ENCODE data around the gene GLI3.

GLI3 gene

GRCh38 chr7:42137431-42137830 lies 99.6 kb downstream of the GLI3 start:
- DNase-seq, result no peak

DNA sequence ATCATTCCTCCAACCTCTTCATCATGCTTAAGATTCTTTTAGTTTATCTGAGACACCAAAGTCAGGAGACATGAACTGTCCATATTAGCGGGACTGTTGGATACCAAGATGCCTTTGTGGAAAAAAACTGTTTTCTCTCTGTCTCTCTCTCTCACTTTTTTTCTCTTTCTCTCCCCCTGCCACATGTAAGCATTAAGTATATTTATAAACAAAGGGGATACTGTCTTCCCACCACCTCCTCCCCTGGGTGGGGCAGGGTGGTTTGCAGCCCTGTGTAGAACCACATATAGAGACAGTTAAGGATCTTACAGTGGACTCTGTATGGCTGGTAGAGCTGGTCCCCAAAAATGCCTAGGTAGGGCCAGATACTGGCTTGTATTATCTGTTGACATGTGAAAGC lies 101.3 kb downstream of the GLI3 start:
- DNase-seq, result no peak

- DNase-seq, result no peak
Observed at GRCh38 chr7:42134276-42134876, 102.6 kb downstream of the GLI3 start.

GRCh38 chr7:42133321-42133720 lies 103.7 kb downstream of the GLI3 start:
- no peak for DNase-seq

- no peak for DNase-seq
Observed at GRCh38 chr7:42128703-42129102, 108.3 kb downstream of the GLI3 start.

- no peak for DNase-seq
Observed at GRCh38 chr7:42127232-42127622, 109.8 kb downstream of the GLI3 start.

DNA sequence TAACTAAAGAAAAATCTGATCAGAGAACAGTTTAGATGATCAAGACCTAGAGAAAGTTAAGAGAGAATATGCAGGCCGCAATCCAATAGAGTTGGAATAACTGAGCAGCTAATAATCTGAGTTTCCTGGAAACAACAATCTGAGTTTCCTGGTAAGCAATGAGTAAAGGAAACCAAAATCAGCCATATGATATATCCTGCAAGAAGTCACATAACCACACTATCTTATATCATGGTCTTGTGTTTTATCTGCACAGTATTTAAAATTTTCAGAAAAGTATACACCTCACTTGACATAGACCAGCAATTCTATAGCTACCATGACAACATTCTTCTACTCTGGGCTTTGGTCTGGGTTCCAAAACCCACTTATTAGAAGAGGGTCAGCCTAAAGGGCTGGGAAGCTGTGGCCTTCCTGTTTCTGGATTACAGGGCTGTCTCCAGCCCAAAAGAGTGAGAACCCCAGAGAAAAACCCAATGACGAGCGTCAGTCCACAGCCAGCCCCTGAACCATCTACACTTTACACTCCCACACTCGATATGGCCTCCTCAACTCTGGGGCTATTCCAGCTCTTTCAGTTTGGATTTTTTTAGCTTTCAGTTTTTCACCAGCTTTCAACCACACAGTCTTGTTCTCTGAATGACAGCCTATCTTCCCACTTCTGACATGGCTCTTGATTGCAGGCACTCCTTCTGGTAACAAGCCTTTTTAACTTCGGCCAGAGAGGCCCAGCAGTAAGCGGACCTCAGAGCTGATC lies 110.4 kb downstream of the GLI3 start:
- DNase-seq, result no peak

- DNase-seq, result no peak
Observed at GRCh38 chr7:42125321-42125720, 111.7 kb downstream of the GLI3 start.

- no peak for DNase-seq
Observed at GRCh38 chr7:42123716-42124115, 113.3 kb downstream of the GLI3 start.

- no peak for DNase-seq
Observed at GRCh38 chr7:42120191-42120590, 116.8 kb downstream of the GLI3 start.

- DNase-seq, result no peak
Observed at GRCh38 chr7:42117201-42117600, 119.8 kb downstream of the GLI3 start.

DNA sequence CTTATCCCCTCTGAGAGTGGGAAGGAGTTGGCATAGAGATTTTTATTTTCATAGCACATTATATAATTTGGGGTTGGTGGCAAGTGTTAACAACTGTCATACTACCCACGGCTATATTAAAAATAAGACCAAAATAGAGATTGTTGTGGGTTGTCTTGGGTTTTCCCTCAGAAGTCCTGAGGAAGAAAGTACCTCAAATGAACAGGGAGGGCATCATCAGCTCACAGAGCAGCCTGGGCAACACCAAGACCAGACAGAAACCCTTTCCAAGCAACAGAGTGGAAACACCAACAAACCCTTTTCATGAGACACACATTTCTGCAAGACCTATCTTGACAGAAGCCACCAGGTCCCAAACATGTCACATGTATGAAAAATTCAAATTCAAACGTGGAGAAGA lies 121.2 kb downstream of the GLI3 start:
- DNase-seq, result no peak

DNA sequence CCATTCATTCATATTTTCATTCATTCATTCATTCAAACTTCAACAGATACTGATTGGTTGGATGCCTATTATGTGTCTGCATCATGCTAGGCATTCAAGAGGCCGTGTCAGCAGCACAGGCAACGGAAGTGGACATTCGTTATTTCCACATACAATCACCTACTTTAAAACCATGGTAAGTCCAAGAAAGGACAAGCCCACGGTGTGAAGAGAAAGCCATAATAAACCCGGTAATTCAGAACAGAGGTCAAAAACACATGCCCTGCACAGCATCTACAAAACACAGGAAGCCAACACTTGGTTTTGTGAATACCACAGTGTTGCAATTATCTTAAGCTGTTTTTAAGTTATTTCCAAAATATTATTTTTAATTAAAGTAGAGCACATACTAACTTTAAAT lies 126.7 kb downstream of the GLI3 start:
- no peak for DNase-seq

DNA sequence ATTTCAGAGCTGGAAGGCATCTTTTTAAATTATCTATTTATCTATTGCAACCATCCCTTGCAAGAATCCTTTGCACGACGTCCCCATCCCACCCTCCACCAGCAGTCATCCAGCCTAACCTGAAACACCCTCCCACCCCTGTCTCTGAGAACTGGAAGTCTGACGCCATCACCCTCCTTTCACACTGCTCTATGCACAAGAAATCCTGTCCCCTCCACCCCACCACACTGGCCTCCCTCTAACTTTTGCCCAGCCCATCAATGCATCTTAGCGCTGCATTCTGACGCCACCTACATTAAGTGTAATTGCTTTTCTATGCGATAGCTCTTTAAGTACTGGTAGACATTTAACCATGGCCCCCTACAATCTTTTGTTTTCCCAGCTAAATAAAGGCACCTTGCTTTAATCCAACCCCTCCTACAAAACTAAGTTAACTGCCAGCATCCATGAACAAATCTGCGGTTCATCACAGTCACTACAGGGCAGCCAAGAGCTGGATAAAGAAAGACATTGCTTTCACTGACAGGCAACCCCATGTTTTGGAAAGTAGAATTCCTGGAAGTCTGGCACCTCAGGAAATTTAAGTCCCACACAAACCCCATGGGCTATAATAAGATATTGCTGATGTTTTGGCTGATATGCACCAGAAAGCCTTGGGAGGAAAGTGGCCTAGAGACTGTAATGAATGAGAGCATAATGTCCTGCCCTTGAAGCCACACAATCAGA lies 128.0 kb downstream of the GLI3 start:
- DNase-seq, result no peak

- DNase-seq, result no peak
Observed at GRCh38 chr7:42107484-42108240, 129.3 kb downstream of the GLI3 start.

- DNase-seq, result no peak
Observed at GRCh38 chr7:42106562-42106961, 130.4 kb downstream of the GLI3 start.

- no peak for DNase-seq
Observed at GRCh38 chr7:42105554-42106358, 131.3 kb downstream of the GLI3 start.

GRCh38 chr7:42104694-42105093 lies 132.3 kb downstream of the GLI3 start:
- DNase-seq, result no peak

DNA sequence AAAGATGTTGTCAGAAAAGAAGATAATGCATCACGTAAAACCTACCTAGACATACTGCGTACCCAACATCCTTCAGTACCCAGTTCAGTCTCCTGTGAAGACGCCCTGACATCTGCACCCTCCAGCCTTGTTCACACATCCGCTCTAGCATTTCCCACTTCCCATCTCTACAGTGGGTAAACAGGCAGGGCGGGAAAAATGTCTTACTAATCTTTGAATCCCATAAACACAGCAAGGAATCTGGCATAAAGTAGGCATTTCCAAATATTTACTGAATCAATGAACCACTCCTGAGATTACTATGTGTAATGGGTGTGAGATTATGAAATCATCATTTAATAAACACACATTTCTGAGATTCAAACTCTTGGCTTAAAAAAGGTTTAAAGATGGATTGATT lies 132.8 kb downstream of the GLI3 start:
- no peak for DNase-seq

GRCh38 chr7:42103456-42103855 lies 133.6 kb downstream of the GLI3 start:
- DNase-seq, result no peak

GRCh38 chr7:42103020-42103419 lies 134.0 kb downstream of the GLI3 start:
- DNase-seq, result no peak

DNA sequence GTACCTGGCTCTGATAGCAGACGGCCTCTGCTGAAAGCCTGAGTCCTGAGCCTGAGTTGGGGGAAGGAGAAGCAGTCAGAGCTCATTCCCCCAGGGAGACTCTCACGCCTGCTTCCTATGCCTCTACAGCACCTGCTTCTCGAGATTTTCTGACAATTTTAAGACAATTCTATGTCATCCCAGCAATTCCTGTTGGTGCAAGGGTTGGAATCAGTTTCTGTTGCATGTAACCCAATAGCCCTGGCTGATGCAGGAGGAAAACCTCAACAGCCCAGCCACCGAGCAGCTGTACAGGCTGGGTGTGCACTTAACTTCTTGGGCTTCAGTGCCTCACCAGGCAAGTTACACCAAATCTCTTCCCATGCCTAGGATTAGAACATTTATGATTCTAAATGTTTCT lies 134.7 kb downstream of the GLI3 start:
- DNase-seq, result no peak

- DNase-seq, result no peak
Observed at GRCh38 chr7:42100156-42100508, 136.9 kb downstream of the GLI3 start.
